A673 (cell line): ENCODE measurements around the gene NAALADL2.

ENCODE experiments used
- CTCF ChIP-seq: fragments of 300-800, 200-600 bp; sonication (generic); conservative IDR thresholded peaks from 2 replicates; pipeline ENCODE4 v1.5.1; 2017; ENCODE audit warnings: low read depth, mild to moderate bottlenecking, antibody characterized with exemption, low read length, moderate library complexity, mixed read lengths
- EZH2 ChIP-seq: fragments of 200-600 bp; sonication (generic); IDR thresholded peaks from 2 replicates; pipeline ENCODE4 v1.6.1; 2017; ENCODE audit warnings: borderline replicate concordance, low read depth, mild to moderate bottlenecking, mixed read lengths, antibody characterized with exemption, low read length; ENCODE audit not compliant: poor library complexity, severe bottlenecking

- TF ChIP-seq CTCF (no peak), EZH2 (no peak)
Observed at GRCh38 chr3:175270198-175270837, 411.2 kb downstream of the NAALADL2 start.
